Fibroblast of pulmonary artery (primary cell): ENCODE data around the gene RTF2.

Experiments
- DNase-seq: peaks from one replicate; pipeline ENCODE4 v3.0.0-alpha.2; 2010; ENCODE audit warnings: low read depth
- H3K4me3 ChIP-seq: replicated peaks from 2 replicates; pipeline ENCODE4 v1.5.1; 2011; ENCODE audit warnings: low read depth, mild to moderate bottlenecking, control low read depth, low read length, moderate library complexity
- TF ChIP-seq, protein P1 (sequence below): IDR thresholded peaks from 2 replicates; pipeline ENCODE4 v1.5.1; 2011; ENCODE audit warnings: mild to moderate bottlenecking, control low read depth, low read length, inconsistent platforms; ENCODE audit errors: missing control alignments

Gene RTF2

DNA sequence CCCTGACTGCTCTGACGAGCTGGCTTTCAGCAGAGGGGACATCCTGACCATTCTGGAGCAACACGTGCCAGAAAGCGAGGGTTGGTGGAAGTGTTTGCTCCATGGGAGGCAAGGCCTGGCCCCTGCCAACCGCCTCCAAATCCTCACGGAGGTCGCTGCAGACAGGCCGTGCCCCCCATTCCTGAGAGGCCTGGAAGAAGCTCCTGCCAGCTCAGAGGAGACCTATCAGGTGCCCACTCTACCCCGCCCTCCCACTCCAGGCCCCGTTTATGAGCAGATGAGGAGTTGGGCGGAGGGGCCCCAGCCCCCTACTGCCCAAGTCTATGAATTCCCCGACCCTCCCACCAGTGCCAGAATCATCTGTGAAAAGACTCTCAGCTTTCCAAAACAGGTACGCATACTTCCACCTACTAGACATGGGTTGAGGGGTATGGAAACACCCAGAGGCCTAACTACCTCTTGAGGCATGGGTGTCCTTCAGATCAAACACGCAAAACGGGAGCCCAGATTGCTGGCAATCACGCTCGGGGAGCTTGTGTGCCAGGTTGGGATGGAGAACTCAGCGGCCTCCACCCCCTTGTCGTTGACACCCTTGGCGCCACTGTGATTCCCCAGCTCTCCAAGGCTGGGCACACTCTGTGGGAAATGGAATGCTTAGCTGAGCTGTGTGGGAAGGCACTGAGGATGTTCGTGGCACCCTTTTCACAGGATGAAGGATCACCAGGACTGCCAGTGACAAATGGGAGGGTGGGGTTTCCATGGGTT, 31.0 kb upstream of the RTF2 start:
- DNase-seq = no peak
- TF ChIP-seq, protein P1, sequence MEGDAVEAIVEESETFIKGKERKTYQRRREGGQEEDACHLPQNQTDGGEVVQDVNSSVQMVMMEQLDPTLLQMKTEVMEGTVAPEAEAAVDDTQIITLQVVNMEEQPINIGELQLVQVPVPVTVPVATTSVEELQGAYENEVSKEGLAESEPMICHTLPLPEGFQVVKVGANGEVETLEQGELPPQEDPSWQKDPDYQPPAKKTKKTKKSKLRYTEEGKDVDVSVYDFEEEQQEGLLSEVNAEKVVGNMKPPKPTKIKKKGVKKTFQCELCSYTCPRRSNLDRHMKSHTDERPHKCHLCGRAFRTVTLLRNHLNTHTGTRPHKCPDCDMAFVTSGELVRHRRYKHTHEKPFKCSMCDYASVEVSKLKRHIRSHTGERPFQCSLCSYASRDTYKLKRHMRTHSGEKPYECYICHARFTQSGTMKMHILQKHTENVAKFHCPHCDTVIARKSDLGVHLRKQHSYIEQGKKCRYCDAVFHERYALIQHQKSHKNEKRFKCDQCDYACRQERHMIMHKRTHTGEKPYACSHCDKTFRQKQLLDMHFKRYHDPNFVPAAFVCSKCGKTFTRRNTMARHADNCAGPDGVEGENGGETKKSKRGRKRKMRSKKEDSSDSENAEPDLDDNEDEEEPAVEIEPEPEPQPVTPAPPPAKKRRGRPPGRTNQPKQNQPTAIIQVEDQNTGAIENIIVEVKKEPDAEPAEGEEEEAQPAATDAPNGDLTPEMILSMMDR = no peak
- no peak overlapping the region for H3K4me3 ChIP-seq

DNA sequence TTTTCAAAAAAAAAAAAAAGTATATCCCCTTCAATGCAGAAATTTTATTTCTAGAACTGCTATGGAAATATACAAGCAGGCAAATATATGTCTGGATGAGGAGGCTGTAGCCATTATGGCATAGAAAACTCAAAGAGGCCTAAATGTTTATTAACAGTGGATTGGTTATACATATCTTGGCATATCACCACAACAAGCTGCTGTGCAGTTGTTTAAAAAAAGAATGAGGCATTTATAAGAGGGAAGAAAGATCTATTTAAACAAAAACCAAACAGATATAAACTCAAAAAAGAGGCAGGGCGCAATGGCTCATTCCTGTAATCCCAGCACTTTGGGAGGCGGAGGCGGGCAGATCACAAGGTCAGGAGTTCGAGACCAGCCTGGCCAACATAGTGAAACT, 30.1 kb upstream of the RTF2 start:
- no peak overlapping the region for H3K4me3 ChIP-seq
- DNase-seq = no peak
- TF ChIP-seq, protein P1 = no peak

GRCh38 chr20:56439771-56440291, 28.6 kb upstream of the RTF2 start:
- TF ChIP-seq, protein P1 = no peak
- H3K4me3 ChIP-seq = no peak overlapping the region
- peak; percentile 99 for DNase-seq

DNA sequence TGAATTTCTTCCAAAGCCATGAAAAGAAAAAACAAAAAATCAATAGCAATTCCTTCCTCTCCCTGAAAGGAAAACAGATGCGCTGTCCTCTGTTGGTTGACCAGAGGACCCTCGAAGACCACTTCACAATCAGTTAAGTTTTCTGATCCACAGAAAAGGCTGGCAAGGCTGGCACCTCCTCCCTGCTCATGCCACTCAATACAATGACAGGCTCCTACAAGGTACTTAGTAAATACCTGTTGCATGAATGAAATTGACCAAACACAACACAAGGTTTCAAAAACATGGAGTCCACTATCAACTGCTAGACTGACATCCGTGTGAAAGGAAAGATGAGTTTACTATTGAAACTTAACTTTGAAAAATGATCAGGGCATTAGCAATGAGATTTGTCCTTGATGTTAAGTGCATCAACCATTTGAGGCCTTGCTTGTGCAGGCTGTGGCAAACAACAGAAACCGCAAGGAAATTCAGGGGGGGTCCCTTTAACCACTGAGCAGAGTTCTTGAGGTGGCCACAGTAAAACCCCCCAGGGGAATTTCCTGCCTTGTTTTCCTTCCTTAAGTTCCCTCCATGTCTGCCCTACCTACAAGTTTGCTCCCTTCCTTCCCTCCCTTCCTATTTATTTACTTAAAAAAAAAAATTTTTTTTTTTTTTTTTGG, 27.9 kb upstream of the RTF2 start:
- no peak overlapping the region for H3K4me3 ChIP-seq
- DNase-seq = no peak
- TF ChIP-seq, protein P1 = no peak

DNA sequence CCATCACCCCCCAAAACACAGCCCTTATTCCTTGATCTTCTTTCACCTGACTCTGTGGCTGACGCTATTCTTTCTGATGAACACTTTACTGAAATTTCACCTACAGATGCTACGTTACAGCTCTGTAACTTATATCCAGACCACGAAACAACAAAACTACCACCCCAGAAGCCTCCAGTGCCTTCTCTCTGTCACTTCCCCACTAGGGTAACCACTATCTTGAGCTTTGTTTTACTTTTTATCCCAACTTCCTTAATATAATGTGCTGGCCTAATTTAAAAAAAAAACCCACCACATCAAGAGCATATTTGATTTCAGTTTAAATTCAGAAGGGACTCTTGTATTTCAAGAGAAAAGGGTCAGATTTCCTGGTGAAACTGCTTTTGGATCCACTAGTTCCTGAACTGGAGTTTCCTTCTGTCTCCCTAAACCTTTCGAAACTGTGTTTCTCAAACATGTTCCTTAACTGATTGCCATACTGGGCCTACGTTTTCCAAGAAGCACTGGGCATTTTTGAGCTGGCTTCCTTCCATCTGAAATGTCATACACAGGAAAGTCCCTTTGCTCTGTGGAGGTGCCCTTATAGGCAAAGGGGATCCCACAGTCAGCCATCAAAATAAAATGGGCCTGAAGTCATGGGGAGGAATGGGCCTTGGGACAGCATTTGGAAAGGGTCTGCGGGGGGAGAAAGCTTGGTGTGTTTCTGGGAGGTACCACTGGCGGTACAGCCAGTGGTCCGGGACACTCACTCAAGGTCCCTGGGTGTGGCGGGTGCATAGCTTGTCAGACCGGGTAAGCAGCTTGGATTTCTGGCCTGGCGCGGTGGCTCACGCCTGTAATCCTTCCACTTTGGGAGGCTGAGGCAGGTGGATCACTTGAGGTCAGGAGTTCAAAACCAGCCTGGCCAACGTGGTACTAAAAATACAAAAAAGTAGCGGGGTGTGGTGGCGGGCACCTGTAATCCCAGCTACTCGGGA, 25.8 kb upstream of the RTF2 start:
- no peak overlapping the region for H3K4me3 ChIP-seq
- peak; percentile 50 for DNase-seq
- TF ChIP-seq, protein P1 = no peak

DNA sequence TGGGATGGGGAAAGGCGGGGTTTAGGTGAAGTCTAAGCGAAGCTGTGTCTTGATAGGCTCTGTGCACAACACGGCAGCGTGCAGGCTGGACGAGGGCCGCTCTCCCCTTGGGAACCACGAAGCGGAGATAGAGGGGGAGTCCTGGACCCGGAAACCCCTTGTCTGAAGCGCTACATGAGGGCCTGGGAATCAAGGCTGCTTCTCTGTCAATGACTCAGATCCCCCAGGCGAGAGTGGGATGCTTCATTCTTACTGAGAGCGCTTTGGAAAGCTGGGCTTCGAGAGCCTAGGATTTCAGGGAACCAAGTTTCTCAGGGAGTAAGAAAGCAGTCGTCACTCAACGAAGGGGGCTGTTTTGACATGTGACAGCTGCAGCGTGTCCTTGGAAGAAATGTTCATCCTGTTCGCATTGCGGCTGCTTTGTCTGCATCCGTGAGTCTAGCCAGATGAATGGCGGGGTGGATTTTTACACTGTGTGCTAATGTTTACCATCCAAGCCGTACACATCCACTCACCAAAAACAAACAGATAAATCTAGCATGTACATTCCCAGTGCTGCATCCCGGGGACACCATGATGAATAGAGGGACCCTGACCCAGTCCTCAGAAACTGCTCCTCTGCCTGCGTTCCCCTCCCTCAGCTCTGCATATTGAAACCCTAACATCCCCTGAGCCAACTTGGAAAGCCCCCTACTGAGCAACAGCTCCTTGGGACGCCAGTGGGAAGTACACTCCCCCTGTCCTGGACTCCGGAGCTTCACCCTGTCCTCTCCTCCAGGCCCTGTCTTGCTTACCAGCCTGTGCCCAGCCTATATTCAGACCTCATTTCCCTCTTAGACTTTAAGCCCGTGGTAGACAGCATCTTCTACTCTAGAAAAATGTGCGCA, 24.5 kb upstream of the RTF2 start:
- peak overlapping the region; percentile 7 for H3K4me3 ChIP-seq
- TF ChIP-seq, protein P1 = no peak
- peak; percentile 78 for DNase-seq
